ENCODE data around the gene FOXP1.

The FOXP1 gene

DNA sequence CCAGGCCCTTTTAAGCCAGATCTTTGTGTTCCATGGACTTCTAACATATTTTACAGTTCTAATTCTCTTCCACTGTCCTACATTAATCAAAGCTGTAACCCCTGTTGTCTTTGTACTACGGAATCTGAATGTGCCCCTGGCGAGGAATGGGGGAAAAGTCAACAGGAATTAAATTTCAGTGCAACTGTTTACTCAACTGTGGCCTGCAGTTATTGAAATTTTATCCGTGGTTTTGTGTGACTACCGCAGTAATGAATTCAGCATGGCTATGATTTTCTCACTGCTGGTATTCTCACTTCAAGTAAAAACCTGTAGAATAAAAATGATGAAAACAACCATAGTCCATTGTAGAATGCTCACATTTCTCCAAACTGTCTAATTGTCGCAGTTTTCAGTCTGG, 388.0 kb downstream of the FOXP1 start:
- H3F3A ChIP-seq (ENCODE audit: insufficient read depth, low read length): no peaks in the 10 kb centered on the region
- no peak overlapping the region for H3K4me3 ChIP-seq (ENCODE audit: low read depth, low read length, poor library complexity, severe bottlenecking)
- no peak overlapping the region for H3K4me2 ChIP-seq (ENCODE audit: low read length)
- peaks cover 28% of the 10 kb centered on the region; the same call in 1 of the 2 replicates for H3K36me3 ChIP-seq (ENCODE audit: insufficient read depth, low read length)
- TF ChIP-seq EZH2 (IDR thresholded peaks at IDR 0.05; ENCODE audit: borderline replicate concordance, low read length): no peak
- TF ChIP-seq, protein P1, sequence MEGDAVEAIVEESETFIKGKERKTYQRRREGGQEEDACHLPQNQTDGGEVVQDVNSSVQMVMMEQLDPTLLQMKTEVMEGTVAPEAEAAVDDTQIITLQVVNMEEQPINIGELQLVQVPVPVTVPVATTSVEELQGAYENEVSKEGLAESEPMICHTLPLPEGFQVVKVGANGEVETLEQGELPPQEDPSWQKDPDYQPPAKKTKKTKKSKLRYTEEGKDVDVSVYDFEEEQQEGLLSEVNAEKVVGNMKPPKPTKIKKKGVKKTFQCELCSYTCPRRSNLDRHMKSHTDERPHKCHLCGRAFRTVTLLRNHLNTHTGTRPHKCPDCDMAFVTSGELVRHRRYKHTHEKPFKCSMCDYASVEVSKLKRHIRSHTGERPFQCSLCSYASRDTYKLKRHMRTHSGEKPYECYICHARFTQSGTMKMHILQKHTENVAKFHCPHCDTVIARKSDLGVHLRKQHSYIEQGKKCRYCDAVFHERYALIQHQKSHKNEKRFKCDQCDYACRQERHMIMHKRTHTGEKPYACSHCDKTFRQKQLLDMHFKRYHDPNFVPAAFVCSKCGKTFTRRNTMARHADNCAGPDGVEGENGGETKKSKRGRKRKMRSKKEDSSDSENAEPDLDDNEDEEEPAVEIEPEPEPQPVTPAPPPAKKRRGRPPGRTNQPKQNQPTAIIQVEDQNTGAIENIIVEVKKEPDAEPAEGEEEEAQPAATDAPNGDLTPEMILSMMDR (IDR thresholded peaks at IDR 0.05; ENCODE audit: low read length): no peak
- H3K9me3 ChIP-seq (ENCODE audit: low read length): no peaks in the 10 kb centered on the region
- no peaks in the 10 kb centered on the region for H3K27me3 ChIP-seq (ENCODE audit: insufficient read depth, low read length)
- H3K9me2 ChIP-seq (ENCODE audit: low read depth, low read length): no peaks in the 10 kb centered on the region
- no peaks in the 10 kb centered on the region for H3K79me2 ChIP-seq (ENCODE audit: insufficient read depth, low read length)
- H3K4me1 ChIP-seq (ENCODE audit: insufficient read depth, low read length, severe bottlenecking): no peaks in the 10 kb centered on the region
- no peak overlapping the region for H2AFZ ChIP-seq (ENCODE audit: low read length)
- no peak overlapping the region for H3K27ac ChIP-seq (ENCODE audit: low read depth, low read length, poor library complexity, severe bottlenecking)
- H4K20me1 ChIP-seq (ENCODE audit: insufficient read depth, low read length): no peaks in the 10 kb centered on the region
- no peak overlapping the region for H3K9ac ChIP-seq (ENCODE audit: low read length)

GRCh38 chr3:71194785-71195184, 388.7 kb downstream of the FOXP1 start:
- Histone ChIP-seq H3K27me3 (ENCODE audit: insufficient read depth, low read length) (no peaks in the 10 kb centered on the region), H3K4me2 (ENCODE audit: low read length) (no peak overlapping the region), H3K9ac (ENCODE audit: low read length) (no peak overlapping the region), H3K4me1 (ENCODE audit: insufficient read depth, low read length, severe bottlenecking) (no peaks in the 10 kb centered on the region), H3F3A (ENCODE audit: insufficient read depth, low read length) (no peaks in the 10 kb centered on the region), H4K20me1 (ENCODE audit: insufficient read depth, low read length) (no peaks in the 10 kb centered on the region), H3K9me2 (ENCODE audit: low read depth, low read length) (no peaks in the 10 kb centered on the region), H3K9me3 (ENCODE audit: low read length) (no peaks in the 10 kb centered on the region), H3K4me3 (ENCODE audit: low read depth, low read length, poor library complexity, severe bottlenecking) (no peak overlapping the region), H2AFZ (ENCODE audit: low read length) (no peak overlapping the region), H3K79me2 (ENCODE audit: insufficient read depth, low read length) (no peaks in the 10 kb centered on the region), H3K36me3 (ENCODE audit: insufficient read depth, low read length) (peaks cover 28% of the 10 kb centered on the region; the same call in 1 of the 2 replicates), H3K27ac (ENCODE audit: low read depth, low read length, poor library complexity, severe bottlenecking) (no peak overlapping the region)
- no peak for TF ChIP-seq EZH2 (IDR thresholded peaks at IDR 0.05; ENCODE audit: borderline replicate concordance, low read length)
- TF ChIP-seq, protein P1 (IDR thresholded peaks at IDR 0.05; ENCODE audit: low read length): no peak

DNA sequence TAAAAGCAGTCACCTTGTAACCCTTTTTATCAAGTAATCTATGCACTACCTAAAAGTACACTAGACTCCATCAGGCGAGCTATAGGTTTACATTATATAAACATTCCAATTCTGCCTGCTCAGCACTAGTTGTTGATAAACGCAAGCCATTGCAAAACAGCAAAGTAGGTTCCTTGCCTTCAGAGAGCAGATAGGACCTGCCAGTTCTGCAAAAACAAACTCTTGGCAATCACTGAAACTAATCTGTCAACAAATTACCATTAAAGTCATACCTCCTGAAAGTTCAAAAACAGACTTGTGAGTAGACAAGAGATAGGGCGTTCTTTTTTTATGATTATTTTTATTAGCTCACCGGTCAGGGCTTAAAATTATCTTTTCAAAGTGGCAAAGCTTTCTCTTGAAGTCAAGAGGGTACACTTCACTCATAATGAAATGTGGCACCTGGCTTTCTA, 392.5 kb downstream of the FOXP1 start:
- H2AFZ ChIP-seq (ENCODE audit: low read length): no peak overlapping the region
- H3F3A ChIP-seq (ENCODE audit: insufficient read depth, low read length): no peaks in the 10 kb centered on the region
- no peaks in the 10 kb centered on the region for H3K27me3 ChIP-seq (ENCODE audit: insufficient read depth, low read length)
- no peak overlapping the region for H3K4me2 ChIP-seq (ENCODE audit: low read length)
- H3K4me1 ChIP-seq (ENCODE audit: insufficient read depth, low read length, severe bottlenecking): peaks cover 3% of the 10 kb centered on the region
- no peaks in the 10 kb centered on the region for H3K9me2 ChIP-seq (ENCODE audit: low read depth, low read length)
- TF ChIP-seq EZH2 (IDR thresholded peaks at IDR 0.05; ENCODE audit: borderline replicate concordance, low read length): no peak
- TF ChIP-seq, protein P1 (IDR thresholded peaks at IDR 0.05; ENCODE audit: low read length): no peak
- no peak overlapping the region for H3K4me3 ChIP-seq (ENCODE audit: low read depth, low read length, poor library complexity, severe bottlenecking)
- H3K27ac ChIP-seq (ENCODE audit: low read depth, low read length, poor library complexity, severe bottlenecking): no peak overlapping the region
- no peaks in the 10 kb centered on the region for H4K20me1 ChIP-seq (ENCODE audit: insufficient read depth, low read length)
- no peaks in the 10 kb centered on the region for H3K79me2 ChIP-seq (ENCODE audit: insufficient read depth, low read length)
- no peaks in the 10 kb centered on the region for H3K9me3 ChIP-seq (ENCODE audit: low read length)
- peaks cover 12% of the 10 kb centered on the region; the same call in 1 of the 2 replicates for H3K36me3 ChIP-seq (ENCODE audit: insufficient read depth, low read length)
- no peak overlapping the region for H3K9ac ChIP-seq (ENCODE audit: low read length)
